Endothelial cell (in vitro differentiated cells): ENCODE results near the gene OR1F1. TPM values are rescaled to one million over a fixed set of nuclear protein-coding genes. Genes with fewer than 3 reads are reported as not detected.

Source experiments
- DNase-seq: peaks from one replicate; pipeline ENCODE4 v3.0.0; 2021; ENCODE audit warnings: low spot score
- H3K27ac Mint-ChIP-seq: one replicate; pipeline ENCODE4 v1.8.0; 2021; ENCODE audit warnings: mixed read lengths, inconsistent platforms; ENCODE audit not compliant: unreplicated experiment
- H3K27me3 Mint-ChIP-seq: one replicate; pipeline ENCODE4 v1.8.0; 2021; ENCODE audit warnings: mild to moderate bottlenecking, moderate library complexity, mixed read lengths, inconsistent platforms; ENCODE audit not compliant: unreplicated experiment
- H3K36me3 Mint-ChIP-seq: one replicate; pipeline ENCODE4 v1.8.0; 2021; ENCODE audit warnings: mild to moderate bottlenecking, low read depth, mixed read lengths, inconsistent platforms; ENCODE audit not compliant: unreplicated experiment
- H3K4me1 Mint-ChIP-seq: one replicate; pipeline ENCODE4 v1.8.0; 2021; ENCODE audit warnings: mild to moderate bottlenecking, mixed read lengths, inconsistent platforms; ENCODE audit not compliant: unreplicated experiment
- H3K4me3 Mint-ChIP-seq: one replicate; pipeline ENCODE4 v1.8.0; 2021; ENCODE audit warnings: mild to moderate bottlenecking, mixed read lengths, inconsistent platforms; ENCODE audit not compliant: unreplicated experiment
- H3K9me3 Mint-ChIP-seq: one replicate; pipeline ENCODE4 v1.8.0; 2021; ENCODE audit warnings: mixed read lengths, inconsistent platforms; ENCODE audit not compliant: unreplicated experiment
- CTCF ChIP-seq: fragments of 200-600 bp; sonication (generic); IDR thresholded peaks from one replicate; pipeline ENCODE4 v1.5.0; 2021; ENCODE audit warnings: antibody characterized with exemption; ENCODE audit not compliant: unreplicated experiment
- total RNA-seq: library from RNA; stranded (reverse); fragmentation: NEBNext Ultra II Directional; extraction: Animal tissue kit (Norgen Biotek cat#: 25700); gene quantifications from one replicate; pipeline ENCODE4 v1.2.1, GENCODE V29; 2021; ENCODE audit not compliant: unreplicated experiment

OR1F1 gene
- total RNA-seq, 1 donor from 2014 or later, result not detected

GRCh38 chr16:3157229-3158025 is 30.6 kb upstream of the OR1F1 start:
- Mint-ChIP-seq H3K27ac (no peak overlapping the region), H3K9me3 (no peaks in the 10 kb centered on the region), H3K4me1 (peaks cover 17% of the 10 kb centered on the region), H3K27me3 (peaks cover 27% of the 10 kb centered on the region), H3K36me3 (peaks cover 15% of the 10 kb centered on the region), H3K4me3 (peak overlapping the region; percentile 91)
- TF ChIP-seq CTCF, result no peak
- peak; percentile 72 for DNase-seq

GRCh38 chr16:3158026-3158509 is 29.9 kb upstream of the OR1F1 start:
- H3K27me3 Mint-ChIP-seq, result peaks cover 22% of the 10 kb centered on the region
- peak overlapping the region; percentile 91 for H3K4me3 Mint-ChIP-seq
- H3K27ac Mint-ChIP-seq, result no peak overlapping the region
- H3K4me1 Mint-ChIP-seq, result peaks cover 13% of the 10 kb centered on the region
- no peak for TF ChIP-seq CTCF
- no peak for DNase-seq
- H3K9me3 Mint-ChIP-seq, result no peaks in the 10 kb centered on the region
- H3K36me3 Mint-ChIP-seq, result peaks cover 10% of the 10 kb centered on the region

GRCh38 chr16:3158510-3159314 is 29.3 kb upstream of the OR1F1 start:
- Mint-ChIP-seq H3K27ac (peak overlapping the region; percentile 84), H3K4me1 (peaks cover 13% of the 10 kb centered on the region), H3K36me3 (peaks cover 10% of the 10 kb centered on the region), H3K4me3 (peak overlapping the region; percentile 92), H3K9me3 (no peaks in the 10 kb centered on the region), H3K27me3 (peaks cover 22% of the 10 kb centered on the region)
- peak; percentile 78 for DNase-seq
- no peak for TF ChIP-seq CTCF

GRCh38 chr16:3161235-3162018 is 26.6 kb upstream of the OR1F1 start:
- H3K36me3 Mint-ChIP-seq, result peaks cover 13% of the 10 kb centered on the region
- H3K27me3 Mint-ChIP-seq, result peaks cover 19% of the 10 kb centered on the region
- H3K4me3 Mint-ChIP-seq, result no peak overlapping the region
- DNase-seq, result no peak
- H3K27ac Mint-ChIP-seq, result no peak overlapping the region
- H3K4me1 Mint-ChIP-seq, result peaks cover 13% of the 10 kb centered on the region
- no peak for TF ChIP-seq CTCF
- H3K9me3 Mint-ChIP-seq, result no peaks in the 10 kb centered on the region
